ENCODE measurements around the gene LHX8.
"Not testable (repeated sequence)": the region's sequence is repeated elsewhere in the genome, so short reads cannot be mapped to it uniquely, and the experiment has no call there.

The LHX8 gene

GRCh38 chr1:75132812-75133619 lies 1.2 kb upstream of the LHX8 start:
- DNase-seq (ENCODE audit: low spot score), result no peak

DNA sequence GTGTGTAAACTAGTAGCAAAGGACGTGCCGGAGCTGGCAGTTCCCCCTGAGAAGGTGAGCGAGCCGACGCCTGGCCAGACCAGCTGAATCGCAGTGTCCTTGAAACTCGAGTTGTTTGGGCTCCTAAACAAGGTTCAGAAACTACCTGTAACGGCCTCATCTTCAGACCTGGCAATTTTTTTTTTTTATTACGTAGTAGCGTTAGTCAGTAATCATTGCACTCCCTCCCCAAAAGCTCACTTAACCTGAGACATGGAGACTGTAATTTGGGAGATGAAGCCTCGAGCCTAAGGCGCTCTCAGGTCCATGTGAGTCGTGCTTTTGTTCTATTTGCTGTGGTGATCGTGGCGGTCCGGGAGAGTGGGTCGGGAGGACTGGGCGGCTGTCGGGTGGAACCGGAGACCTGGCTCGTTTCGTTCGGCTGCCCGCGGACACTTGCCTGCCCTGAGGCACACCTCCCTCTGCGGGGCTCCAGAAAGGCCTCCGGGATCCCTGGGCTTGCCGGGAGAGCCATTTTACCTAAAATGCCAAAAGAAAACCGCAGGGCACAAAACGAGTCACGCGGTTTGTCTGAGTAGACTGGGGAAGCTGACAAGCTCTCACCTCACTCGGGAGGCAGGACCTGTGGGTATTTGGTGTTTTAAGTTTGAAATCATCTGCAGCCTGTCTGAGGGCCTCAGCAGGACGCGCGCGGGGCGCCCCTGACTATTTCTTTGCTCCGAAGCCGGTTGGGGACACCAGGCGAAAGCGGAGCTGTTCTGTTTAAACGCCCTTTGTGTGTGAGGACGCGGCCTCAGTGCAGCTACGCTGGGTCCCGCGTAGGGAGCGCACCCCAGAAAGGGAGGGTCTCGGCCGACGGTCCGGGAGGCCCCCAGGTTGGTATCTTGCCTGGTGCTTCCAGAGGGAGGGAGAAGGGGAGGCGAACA lies 722 bp downstream of the LHX8 start:
- DNase-seq (ENCODE audit: low spot score), result no peak

DNA sequence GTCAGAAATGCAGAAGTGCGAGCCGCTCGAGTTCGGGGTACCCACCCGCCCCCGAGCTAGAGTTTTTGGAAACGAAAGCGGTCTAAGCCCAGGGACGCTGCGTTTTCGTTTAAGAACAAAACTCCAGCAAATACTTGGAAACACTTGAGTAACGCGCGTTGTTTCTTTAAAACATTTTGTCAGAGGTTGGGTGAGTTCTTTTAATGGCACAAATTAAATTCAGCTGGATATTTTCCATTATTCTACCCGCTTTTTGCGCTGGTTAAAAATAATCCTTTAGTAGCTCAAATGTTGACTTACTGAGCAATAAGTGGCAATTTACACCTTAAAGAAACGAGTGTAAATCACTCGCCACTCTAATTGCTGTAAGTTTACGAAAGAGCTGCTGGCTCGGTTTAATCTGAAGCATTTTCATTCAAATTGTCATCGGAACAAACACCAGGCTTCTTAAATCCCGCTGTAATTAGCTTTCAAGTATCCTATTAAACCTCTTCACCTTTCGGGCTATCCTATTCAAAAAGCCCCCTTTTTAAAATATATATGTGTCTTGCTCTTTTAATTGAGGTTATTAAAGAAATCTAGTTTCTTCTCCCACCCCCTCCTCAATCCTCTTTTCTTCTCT lies 1.5 kb downstream of the LHX8 start:
- no peak for DNase-seq (ENCODE audit: low spot score)

- DNase-seq (ENCODE audit: low spot score), result peak; percentile 33
Measured at GRCh38 chr1:75136195-75136815, 2.1 kb downstream of the LHX8 start.

DNA sequence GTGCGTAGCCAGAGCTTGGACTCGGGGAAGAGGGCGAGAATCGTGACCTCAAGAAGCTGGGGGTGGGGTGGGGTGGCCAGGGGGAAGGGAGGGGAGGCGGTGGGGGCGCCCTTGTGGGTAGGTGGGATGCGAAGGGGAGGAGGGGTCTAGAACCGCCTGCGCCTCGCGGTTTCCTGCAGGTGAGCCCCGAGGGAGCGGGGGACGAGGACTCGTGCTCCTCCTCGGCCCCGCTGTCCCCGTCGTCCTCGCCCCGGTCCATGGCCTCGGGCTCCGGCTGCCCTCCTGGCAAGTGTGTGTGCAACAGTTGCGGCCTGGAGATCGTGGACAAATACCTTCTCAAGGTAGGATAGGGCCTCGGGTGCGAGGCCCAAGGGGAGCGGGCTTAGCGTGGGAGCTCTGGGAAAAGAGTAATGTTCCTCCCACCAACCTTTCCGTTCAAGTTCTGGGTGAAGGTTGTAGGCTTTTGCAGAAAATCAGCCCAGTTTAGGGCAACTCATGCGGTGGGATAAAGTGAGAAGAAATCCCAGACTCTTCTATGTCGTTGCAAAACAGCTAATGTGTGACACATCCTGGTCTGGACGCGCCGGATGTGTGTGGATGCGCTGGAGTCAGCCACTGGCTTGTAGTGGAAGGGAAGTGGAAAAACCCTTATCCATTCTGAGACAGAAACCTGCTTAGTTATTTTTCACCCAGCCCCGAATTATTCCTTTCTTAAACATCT lies 2.9 kb downstream of the LHX8 start:
- no peak for DNase-seq (ENCODE audit: low spot score)

GRCh38 chr1:75152092-75152491 lies 17.9 kb downstream of the LHX8 start:
- no peak for DNase-seq (ENCODE audit: low spot score)

- no peak for DNase-seq (ENCODE audit: low spot score)
Measured at GRCh38 chr1:75159154-75159553, 25.0 kb downstream of the LHX8 start.

DNA sequence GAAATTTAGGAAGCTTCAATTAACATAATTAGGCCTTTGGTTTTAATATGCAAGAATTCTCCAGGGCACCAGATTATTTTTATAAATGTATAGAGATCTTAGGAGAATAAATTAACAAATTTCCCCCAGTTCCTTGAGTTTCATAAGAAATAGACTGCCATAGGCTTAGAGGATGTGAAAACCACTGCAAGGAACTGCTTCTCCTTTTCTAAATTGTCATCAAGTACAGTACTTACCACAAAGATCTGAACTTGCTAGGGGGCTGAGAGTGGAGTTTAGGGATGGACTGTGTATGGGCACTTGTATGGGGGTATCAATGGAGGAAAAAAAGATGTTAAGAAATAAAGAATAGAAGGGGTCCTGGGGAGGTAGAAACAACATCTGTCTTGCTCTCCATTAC lies 31.1 kb downstream of the LHX8 start:
- DNase-seq (ENCODE audit: low spot score), result no peak

DNA sequence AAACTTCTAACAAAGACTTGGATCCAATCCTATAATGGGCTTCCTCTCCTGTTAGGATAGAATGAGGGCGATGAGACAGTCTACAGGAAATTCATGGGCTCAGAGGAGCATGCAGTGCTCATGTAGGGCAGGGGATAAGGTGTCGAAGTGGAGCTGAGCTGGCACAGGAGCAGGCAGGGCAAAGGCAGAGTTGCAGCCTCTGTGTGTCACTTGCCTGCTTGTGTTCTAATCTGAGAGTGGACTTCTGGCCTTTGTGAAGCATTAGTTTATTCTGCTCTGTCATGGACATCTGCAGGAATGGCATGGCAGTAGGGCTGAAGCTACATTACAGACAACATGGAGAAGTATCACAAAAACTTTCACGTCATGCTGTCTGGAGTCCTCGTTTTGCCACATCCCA lies 32.6 kb downstream of the LHX8 start:
- DNase-seq (ENCODE audit: low spot score), result no peak

- DNase-seq (ENCODE audit: low spot score), result no peak
Measured at GRCh38 chr1:75170011-75170410, 35.8 kb downstream of the LHX8 start.

DNA sequence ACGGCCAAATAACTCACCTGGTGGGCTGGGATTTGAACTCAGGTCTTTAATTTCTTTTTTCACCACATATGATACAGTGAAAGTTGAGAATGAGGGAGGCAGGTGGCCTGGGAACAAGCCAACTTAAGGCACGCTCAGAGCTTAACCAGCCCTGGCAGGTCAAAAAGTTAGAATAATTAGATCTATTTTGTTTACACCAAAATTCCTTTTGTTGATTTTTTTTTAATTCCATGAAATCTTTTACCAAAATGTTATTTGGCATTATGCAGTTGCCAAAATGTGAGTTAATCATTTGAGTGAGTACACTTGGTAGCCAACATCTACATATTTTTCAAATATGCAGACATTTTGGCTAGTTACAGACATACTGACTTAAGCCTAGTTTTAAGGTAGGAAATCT lies 36.8 kb downstream of the LHX8 start:
- no peak for DNase-seq (ENCODE audit: low spot score)

DNA sequence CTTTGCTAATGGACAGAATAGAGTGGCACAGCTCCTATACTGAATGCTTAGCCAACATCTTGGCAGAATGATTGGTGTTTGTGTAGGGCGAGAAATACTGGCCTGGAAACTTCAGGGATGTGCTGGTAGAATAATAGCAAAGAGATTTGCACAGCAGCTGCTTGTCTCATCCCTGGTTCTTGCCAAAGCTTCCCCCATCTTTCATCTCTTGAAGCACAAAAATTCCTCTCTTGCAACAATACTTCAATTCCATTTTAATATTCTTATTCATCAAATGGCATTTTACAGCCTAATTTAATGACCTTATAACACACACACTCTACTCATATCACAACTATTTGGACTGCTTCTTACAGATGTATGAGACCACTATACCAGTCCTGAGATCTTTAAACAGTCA lies 37.7 kb downstream of the LHX8 start:
- DNase-seq (ENCODE audit: low spot score), result no peak

GRCh38 chr1:75172556-75172955 lies 38.4 kb downstream of the LHX8 start:
- DNase-seq (ENCODE audit: low spot score), result no peak

- DNase-seq (ENCODE audit: low spot score), result no peak
Measured at GRCh38 chr1:75174031-75174760, 40.0 kb downstream of the LHX8 start.

- DNase-seq (ENCODE audit: low spot score), result not testable (repeated sequence)
Measured at GRCh38 chr1:75181214-75181955, 47.2 kb downstream of the LHX8 start.

GRCh38 chr1:75188892-75189291 lies 54.7 kb downstream of the LHX8 start:
- peak; percentile 75 for DNase-seq (ENCODE audit: low spot score)

DNA sequence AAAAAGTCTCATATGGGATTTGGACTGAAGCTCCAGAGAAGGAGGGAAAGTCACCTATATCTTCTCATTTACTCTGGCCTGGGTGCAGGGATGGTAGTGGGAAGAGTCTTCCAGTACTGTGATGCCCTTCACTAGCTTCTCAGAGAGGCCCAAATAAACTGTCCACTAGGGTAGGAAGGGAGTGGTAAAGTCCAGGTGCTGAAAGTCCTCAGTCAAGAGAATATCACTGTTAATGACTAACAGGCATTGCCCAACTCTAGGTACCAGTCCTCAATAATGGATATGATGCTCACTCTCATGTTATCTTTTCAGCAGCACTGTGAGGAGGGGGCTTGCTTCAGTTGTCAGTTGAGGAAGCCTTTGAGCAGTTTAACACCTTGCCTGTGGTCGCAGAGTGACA lies 64.0 kb downstream of the LHX8 start:
- DNase-seq (ENCODE audit: low spot score), result no peak

- DNase-seq (ENCODE audit: low spot score), result no peak
Measured at GRCh38 chr1:75198761-75199160, 64.6 kb downstream of the LHX8 start.

- no peak for DNase-seq (ENCODE audit: low spot score)
Measured at GRCh38 chr1:75202751-75203150, 68.6 kb downstream of the LHX8 start.
